Measurements from ENCODE around the gene C4orf36. TPM values are rescaled to one million over a fixed set of nuclear protein-coding genes. Genes with fewer than 3 reads are reported as not detected.

The C4orf36 gene
- total RNA-seq, 2 donors from 2014 or later, result 0.38 TPM; not detected in 1

- no peak for DNase-seq
- H3K4me1 Mint-ChIP-seq (ENCODE audit: low read depth), result peaks cover 33% of the 10 kb centered on the region
- H3K36me3 Mint-ChIP-seq (ENCODE audit: insufficient read depth in 2 of 2), result no peaks in the 10 kb centered on the region
- no peaks in the 10 kb centered on the region for H3K9me3 Mint-ChIP-seq
- H3K27me3 Mint-ChIP-seq (ENCODE audit: low read depth), result no peaks in the 10 kb centered on the region
- no peak for ATAC-seq (replicated peaks in 1 of 2)
- H3K4me3 Mint-ChIP-seq, result no peak overlapping the region
- H3K27ac Mint-ChIP-seq, result no peak overlapping the region
These were observed 34.3 kb upstream of the C4orf36 start for GRCh38 chr4:86926435-86927086.

- no peaks in the 10 kb centered on the region for H3K36me3 Mint-ChIP-seq (ENCODE audit: insufficient read depth in 2 of 2)
- H3K27ac Mint-ChIP-seq, result no peak overlapping the region
- no peak for ATAC-seq (replicated peaks in 1 of 2)
- H3K4me3 Mint-ChIP-seq, result no peak overlapping the region
- no peaks in the 10 kb centered on the region for H3K27me3 Mint-ChIP-seq (ENCODE audit: low read depth)
- H3K9me3 Mint-ChIP-seq, result no peaks in the 10 kb centered on the region
- H3K4me1 Mint-ChIP-seq (ENCODE audit: low read depth), result peaks cover 28% of the 10 kb centered on the region
- DNase-seq, result no peak
These were observed 32.6 kb upstream of the C4orf36 start for GRCh38 chr4:86924811-86925210.

- no peaks in the 10 kb centered on the region for H3K27me3 Mint-ChIP-seq (ENCODE audit: low read depth)
- no peak for ATAC-seq (replicated peaks in 1 of 2)
These were observed 29.5 kb upstream of the C4orf36 start for GRCh38 chr4:86921608-86922252.

GRCh38 chr4:86919561-86920223, 27.5 kb upstream of the C4orf36 start:
- ATAC-seq (replicated peaks in 1 of 2), result no peak
- no peak overlapping the region for H3K4me3 Mint-ChIP-seq

More at GRCh38 chr4:86921608-86922252, 29.5 kb upstream of the C4orf36 start:
- Mint-ChIP-seq H3K27ac (no peak overlapping the region), H3K36me3 (ENCODE audit: insufficient read depth in 2 of 2) (no peaks in the 10 kb centered on the region), H3K9me3 (no peaks in the 10 kb centered on the region), H3K4me3 (no peak overlapping the region), H3K4me1 (ENCODE audit: low read depth) (peaks cover 6% of the 10 kb centered on the region)
- DNase-seq, result no peak

GRCh38 chr4:86918539-86919072, 26.4 kb upstream of the C4orf36 start:
- Mint-ChIP-seq H3K4me1 (ENCODE audit: low read depth) (peaks cover 6% of the 10 kb centered on the region), H3K36me3 (ENCODE audit: insufficient read depth in 2 of 2) (no peaks in the 10 kb centered on the region), H3K27me3 (ENCODE audit: low read depth) (no peaks in the 10 kb centered on the region), H3K27ac (no peak overlapping the region), H3K9me3 (no peaks in the 10 kb centered on the region), H3K4me3 (no peak overlapping the region)
- no peak for ATAC-seq (replicated peaks in 1 of 2)
- no peak for DNase-seq

More at GRCh38 chr4:86919561-86920223, 27.5 kb upstream of the C4orf36 start:
- no peak overlapping the region for H3K27ac Mint-ChIP-seq
- DNase-seq, result no peak
- no peaks in the 10 kb centered on the region for H3K9me3 Mint-ChIP-seq
- H3K27me3 Mint-ChIP-seq (ENCODE audit: low read depth), result no peaks in the 10 kb centered on the region
- no peaks in the 10 kb centered on the region for H3K36me3 Mint-ChIP-seq (ENCODE audit: insufficient read depth in 2 of 2)
- H3K4me1 Mint-ChIP-seq (ENCODE audit: low read depth), result peaks cover 6% of the 10 kb centered on the region

GRCh38 chr4:86917212-86918039, 25.2 kb upstream of the C4orf36 start:
- H3K4me1 Mint-ChIP-seq (ENCODE audit: low read depth), result peaks cover 2% of the 10 kb centered on the region
- no peak overlapping the region for H3K27ac Mint-ChIP-seq
- H3K4me3 Mint-ChIP-seq, result no peak overlapping the region
- no peak for ATAC-seq (replicated peaks in 1 of 2)
- H3K27me3 Mint-ChIP-seq (ENCODE audit: low read depth), result no peaks in the 10 kb centered on the region
- DNase-seq, result no peak
- H3K9me3 Mint-ChIP-seq, result no peaks in the 10 kb centered on the region
- H3K36me3 Mint-ChIP-seq (ENCODE audit: insufficient read depth in 2 of 2), result no peaks in the 10 kb centered on the region

GRCh38 chr4:86916392-86916791, 24.2 kb upstream of the C4orf36 start:
- no peak overlapping the region for H3K27ac Mint-ChIP-seq
- DNase-seq (no peak), ATAC-seq (replicated peaks in 1 of 2) (no peak)
- no peak overlapping the region for H3K4me3 Mint-ChIP-seq
- H3K4me1 Mint-ChIP-seq (ENCODE audit: low read depth), result peaks cover 3% of the 10 kb centered on the region
- H3K9me3 Mint-ChIP-seq, result no peaks in the 10 kb centered on the region
- H3K36me3 Mint-ChIP-seq (ENCODE audit: insufficient read depth in 2 of 2), result no peaks in the 10 kb centered on the region
- no peaks in the 10 kb centered on the region for H3K27me3 Mint-ChIP-seq (ENCODE audit: low read depth)

GRCh38 chr4:86910820-86911684, 18.8 kb upstream of the C4orf36 start:
- no peaks in the 10 kb centered on the region for H3K36me3 Mint-ChIP-seq (ENCODE audit: insufficient read depth in 2 of 2)
- no peak overlapping the region for H3K27ac Mint-ChIP-seq
- no peak for DNase-seq
- no peak for ATAC-seq (replicated peaks in 1 of 2)
- H3K4me1 Mint-ChIP-seq (ENCODE audit: low read depth), result peaks cover 22% of the 10 kb centered on the region
- no peaks in the 10 kb centered on the region for H3K9me3 Mint-ChIP-seq
- no peak overlapping the region for H3K4me3 Mint-ChIP-seq
- H3K27me3 Mint-ChIP-seq (ENCODE audit: low read depth), result no peaks in the 10 kb centered on the region

- Mint-ChIP-seq H3K4me3 (no peak overlapping the region), H3K4me1 (ENCODE audit: low read depth) (peaks cover 22% of the 10 kb centered on the region), H3K27ac (no peak overlapping the region), H3K27me3 (ENCODE audit: low read depth) (no peaks in the 10 kb centered on the region), H3K9me3 (no peaks in the 10 kb centered on the region), H3K36me3 (ENCODE audit: insufficient read depth in 2 of 2) (no peaks in the 10 kb centered on the region)
- ATAC-seq (replicated peaks in 1 of 2) (no peak), DNase-seq (no peak)
These were observed 18.1 kb upstream of the C4orf36 start for GRCh38 chr4:86910369-86910768.

GRCh38 chr4:86909546-86910295, 17.5 kb upstream of the C4orf36 start:
- DNase-seq (no peak), ATAC-seq (replicated peaks in 1 of 2) (no peak)
- no peak overlapping the region for H3K27ac Mint-ChIP-seq
- H3K36me3 Mint-ChIP-seq (ENCODE audit: insufficient read depth in 2 of 2), result no peaks in the 10 kb centered on the region
- no peak overlapping the region for H3K4me3 Mint-ChIP-seq
- no peaks in the 10 kb centered on the region for H3K27me3 Mint-ChIP-seq (ENCODE audit: low read depth)
- peaks cover 22% of the 10 kb centered on the region for H3K4me1 Mint-ChIP-seq (ENCODE audit: low read depth)
- no peaks in the 10 kb centered on the region for H3K9me3 Mint-ChIP-seq

GRCh38 chr4:86908251-86908657, 16.0 kb upstream of the C4orf36 start:
- no peaks in the 10 kb centered on the region for H3K27me3 Mint-ChIP-seq (ENCODE audit: low read depth)
- DNase-seq (no peak), ATAC-seq (replicated peaks in 1 of 2) (no peak)
- H3K4me3 Mint-ChIP-seq, result peak overlapping the region in 1 of 2 donors; percentile 54
- peak overlapping the region; percentile 70 for H3K27ac Mint-ChIP-seq
- peaks cover 22% of the 10 kb centered on the region for H3K4me1 Mint-ChIP-seq (ENCODE audit: low read depth)
- H3K36me3 Mint-ChIP-seq (ENCODE audit: insufficient read depth in 2 of 2), result peaks cover 0 to 1% of the 10 kb centered on the region in 2 donors
- no peaks in the 10 kb centered on the region for H3K9me3 Mint-ChIP-seq
